Neutrophil (primary cell): ENCODE results near the gene MOAP1.
"Not testable (repeated sequence)": the region's sequence is repeated elsewhere in the genome, so short reads cannot be mapped to it uniquely, and the experiment has no call there.

Experiments
- H3K27ac ChIP-seq: fragments of 200-600 bp; sonication (generic); 2 replicates; pipeline ENCODE4 v1.5.1; 2016; ENCODE audit warnings: mild to moderate bottlenecking, moderate library complexity
- H3K27me3 ChIP-seq: fragments of 200-600 bp; sonication (generic); 2 replicates; pipeline ENCODE4 v1.6.0; 2016; ENCODE audit warnings: mild to moderate bottlenecking
- H3K36me3 ChIP-seq: fragments of 200-600 bp; sonication (generic); 2 replicates; pipeline ENCODE4 v1.5.1; 2017
- H3K4me1 ChIP-seq, 2 experiments: fragments of 200-600 bp in 1 of 2; sonication (generic) in 1 of 2; 1 replicate in 1 of 2; 2 replicates in 1 of 2; pipeline versions ENCODE4 v1.5.1 to v1.6.1; 2013 to 2016; ENCODE audit warnings: low read depth in 1 of 2, low read length in 1 of 2, mild to moderate bottlenecking in 1 of 2, moderate library complexity in 1 of 2; ENCODE audit not compliant: control insufficient read depth in 1 of 2, insufficient read depth in 1 of 2
- H3K4me3 ChIP-seq, 2 experiments: fragments of 200-600 bp in 1 of 2; sonication (generic) in 1 of 2; 1 replicate in 1 of 2; 2 replicates in 1 of 2; pipeline ENCODE4 v1.5.1; 2013 to 2016; ENCODE audit warnings: low read depth in 1 of 2, low read length in 1 of 2, mild to moderate bottlenecking in 1 of 2, moderate library complexity in 1 of 2
- H3K9me3 ChIP-seq: fragments of 200-600 bp; sonication (generic); 2 replicates; pipeline ENCODE4 v1.5.1; 2016
- CTCF ChIP-seq: fragments of 200-600 bp; sonication (generic); IDR thresholded peaks from 2 replicates; pipeline ENCODE4 v1.5.1; 2016; ENCODE audit warnings: antibody characterized with exemption

MOAP1 gene

GRCh38 chr14:93184391-93185348 lies at the start of gene MOAP1, which contains the start of gene LYSET:
Gene MOAP1, minus strand, starts transcription at chr14:93184897. Its CDS starts 655 bp downstream, at chr14:93184242.
Gene LYSET, plus strand, starts transcription at chr14:93185317. Its CDS starts 89 bp downstream, at chr14:93185406.
- Histone ChIP-seq H3K9me3 (no peaks in the 10 kb centered on the region), H3K27me3 (no peaks in the 10 kb centered on the region), H3K4me1 (peaks cover 23 to 26% of the 10 kb centered on the region in 2 experiments), H3K27ac (peak within 1 kb of the TSS; percentile 91), H3K4me3 (peak within 1 kb of the TSS; percentile 93 to 98), H3K36me3 (peaks cover 27% of the 10 kb centered on the region)
- TF ChIP-seq CTCF = peak; percentile 51

GRCh38 chr14:93233078-93233477 lies 48.4 kb upstream of the MOAP1 start:
- H3K9me3 ChIP-seq, H3K27ac ChIP-seq: not testable (repeated sequence)
- H3K27me3 ChIP-seq = peaks cover 43% of the 10 kb centered on the region

GRCh38 chr14:93232159-93232558 lies 47.5 kb upstream of the MOAP1 start:
- Histone ChIP-seq H3K27me3 (peaks cover 43% of the 10 kb centered on the region), H3K36me3 (peaks cover 26% of the 10 kb centered on the region), H3K9me3 (no peaks in the 10 kb centered on the region), H3K4me3 (no peak overlapping the region), H3K27ac (no peak overlapping the region), H3K4me1 (no peaks in the 10 kb centered on the region)
- TF ChIP-seq CTCF = no peak

More at GRCh38 chr14:93233078-93233477, 48.4 kb upstream of the MOAP1 start:
- peaks cover 17% of the 10 kb centered on the region for H3K36me3 ChIP-seq
- H3K4me1 ChIP-seq, H3K4me3 ChIP-seq: not testable (repeated sequence)

GRCh38 chr14:93231129-93231979 lies 46.7 kb upstream of the MOAP1 start:
- no peak overlapping the region for H3K27ac ChIP-seq

GRCh38 chr14:93230539-93230938 lies 45.8 kb upstream of the MOAP1 start:
- Histone ChIP-seq H3K4me1 (no peaks in the 10 kb centered on the region), H3K27ac (no peak overlapping the region), H3K36me3 (peaks cover 39% of the 10 kb centered on the region), H3K9me3 (no peaks in the 10 kb centered on the region), H3K4me3 (no peak overlapping the region), H3K27me3 (peaks cover 43% of the 10 kb centered on the region)
- TF ChIP-seq CTCF = no peak

More at GRCh38 chr14:93231129-93231979, 46.7 kb upstream of the MOAP1 start:
- Histone ChIP-seq H3K4me3 (no peak overlapping the region), H3K36me3 (peaks cover 31% of the 10 kb centered on the region), H3K27me3 (peaks cover 43% of the 10 kb centered on the region), H3K4me1 (no peaks in the 10 kb centered on the region), H3K9me3 (no peaks in the 10 kb centered on the region)
- no peak for TF ChIP-seq CTCF
